Measurements from ENCODE around the gene HMGCS1.
"Not testable (repeated sequence)": the region's sequence is repeated elsewhere in the genome, so short reads cannot be mapped to it uniquely, and the experiment has no call there.

HMGCS1 gene

DNA sequence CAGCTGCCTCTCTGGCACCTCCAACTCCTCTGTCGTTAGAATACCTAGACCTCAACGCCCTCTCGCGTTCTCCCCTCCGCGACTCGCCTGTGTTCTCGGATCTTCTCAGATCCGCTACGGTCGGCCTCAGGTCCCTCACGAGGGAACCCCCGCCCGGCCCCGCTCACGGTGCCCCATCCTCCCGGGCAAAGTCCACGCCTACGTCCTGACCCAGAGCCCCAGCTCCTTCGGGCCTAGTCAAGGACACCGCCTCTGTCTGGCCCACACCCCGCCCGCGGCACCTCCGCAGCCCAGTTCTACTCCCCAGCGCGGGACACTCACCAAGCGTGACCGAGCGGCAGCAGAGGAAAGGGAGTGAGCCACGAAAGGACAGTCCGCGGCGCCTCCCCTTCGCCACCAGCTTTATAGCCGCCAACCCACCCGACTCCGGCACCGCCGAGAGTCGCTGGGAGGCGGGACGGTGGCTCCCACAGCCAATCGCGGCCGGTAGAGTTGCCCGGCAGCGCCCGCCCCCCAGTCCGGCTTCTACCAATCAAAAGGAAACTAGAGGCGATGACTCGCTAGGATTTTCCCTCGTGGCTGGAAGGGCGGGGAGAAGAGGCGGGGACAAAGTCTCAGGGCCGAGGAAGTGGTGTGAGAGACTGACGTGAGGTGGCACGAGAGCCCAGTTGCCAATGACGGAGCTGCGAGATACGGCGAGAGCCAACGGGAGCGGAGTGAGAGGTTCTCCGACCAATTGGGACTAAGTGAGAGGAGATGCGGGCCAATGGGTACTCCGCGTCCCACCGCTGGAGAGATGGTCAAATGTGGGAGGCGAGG is at the start of gene HMGCS1:
Gene HMGCS1 (minus strand): TSS at position 378 of the 819 bp plus-strand sequence. CDS start 14,447 bp downstream, outside the sequence.
- DNase-seq: peak; percentile 100

DNA sequence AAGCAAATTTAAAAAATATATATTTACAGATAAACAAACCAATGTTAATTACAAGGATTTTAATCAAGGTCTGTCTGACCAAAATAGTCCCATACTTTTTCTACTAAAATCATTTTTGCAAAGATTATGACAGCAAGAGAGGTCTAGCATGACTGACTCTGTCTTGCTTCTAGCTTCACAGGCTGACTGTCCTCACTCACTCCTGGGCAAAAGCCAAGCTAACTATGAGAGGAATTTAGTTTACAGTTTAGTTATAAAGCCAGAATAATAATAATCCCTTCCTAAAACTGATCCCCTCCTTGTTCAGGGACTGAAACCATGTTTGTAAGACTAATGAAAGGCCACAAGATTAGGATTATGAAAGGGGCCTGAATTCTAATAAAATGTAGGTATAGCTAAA is 45.5 kb upstream of the HMGCS1 start:
- no peak for DNase-seq

DNA sequence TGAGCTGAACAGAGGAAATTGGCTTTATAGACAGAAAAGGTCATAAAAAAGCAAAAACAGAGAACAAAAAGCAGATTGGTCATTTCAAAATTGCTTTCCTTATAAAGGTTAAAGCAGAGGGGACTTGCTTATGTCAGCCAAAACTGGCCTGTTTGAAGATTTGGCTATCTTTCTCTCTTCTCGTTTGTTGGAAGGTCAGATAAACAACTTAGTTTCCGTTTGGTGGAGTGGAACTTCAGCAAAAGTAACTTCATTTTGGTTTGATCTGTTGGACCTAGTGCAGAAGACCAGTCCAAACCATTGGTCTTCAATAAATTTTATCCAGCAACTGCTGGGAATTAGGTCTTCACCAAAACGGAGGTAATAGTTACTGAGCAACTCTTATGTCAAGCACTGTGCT is 45.1 kb upstream of the HMGCS1 start:
- DNase-seq: no peak

DNA sequence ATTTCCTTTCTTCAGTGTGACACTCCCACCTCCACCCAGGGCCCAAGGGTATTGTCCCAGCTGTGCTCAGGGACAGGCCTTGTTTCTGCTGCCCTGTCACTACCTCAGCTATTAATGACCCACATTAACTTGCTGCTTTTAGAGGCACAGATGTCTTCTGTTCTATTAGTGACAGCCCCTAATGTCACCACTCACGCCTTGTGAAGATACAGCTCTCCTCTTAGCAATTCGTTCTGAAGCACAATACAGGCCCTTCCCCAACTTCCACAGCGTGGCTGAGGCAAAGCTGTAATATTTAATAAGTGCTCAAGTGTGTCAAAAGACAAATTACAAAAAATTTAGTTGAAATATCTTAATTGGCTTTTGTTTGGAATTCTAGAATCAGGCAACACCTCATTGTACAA is 44.7 kb upstream of the HMGCS1 start:
- DNase-seq: no peak

DNA sequence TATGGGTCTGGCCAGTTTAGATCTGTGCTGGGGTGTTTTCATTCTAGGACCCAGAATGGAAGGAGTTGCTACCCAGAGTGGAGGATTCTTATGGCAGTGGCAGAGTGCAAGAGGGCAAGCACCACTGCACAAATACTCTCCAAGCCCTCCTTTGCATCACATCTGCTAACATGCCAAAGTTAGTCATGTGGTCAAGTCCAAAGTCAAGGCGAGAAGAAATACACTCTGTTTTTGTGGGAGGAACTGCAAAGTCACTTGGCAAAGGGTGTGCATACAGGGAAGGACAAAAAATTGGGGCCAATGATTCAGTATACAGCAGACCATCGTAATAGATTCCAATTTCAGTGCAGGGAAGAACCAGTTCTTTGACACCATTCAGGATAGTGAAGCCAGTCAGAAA is 43.9 kb upstream of the HMGCS1 start:
- DNase-seq: no peak

DNA sequence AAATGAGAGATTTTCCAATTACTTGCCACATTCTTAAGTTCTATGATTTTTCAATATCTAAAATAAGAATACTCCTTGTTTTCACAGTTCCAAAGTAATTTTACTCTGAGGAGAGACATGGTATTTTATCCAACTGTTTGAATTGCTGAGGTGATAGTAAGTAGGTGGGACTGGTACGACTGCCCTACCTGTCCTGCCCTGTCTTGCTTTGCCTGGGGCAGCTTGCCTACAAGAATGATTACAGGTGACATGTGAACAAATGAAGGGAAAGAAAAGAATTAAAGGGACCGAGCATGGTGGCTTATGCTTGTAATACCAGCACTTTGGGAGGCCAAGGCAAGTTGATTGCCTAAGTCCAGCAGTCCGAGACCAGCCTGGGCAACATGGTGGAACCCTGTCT is 41.6 kb upstream of the HMGCS1 start:
- no peak for DNase-seq

DNA sequence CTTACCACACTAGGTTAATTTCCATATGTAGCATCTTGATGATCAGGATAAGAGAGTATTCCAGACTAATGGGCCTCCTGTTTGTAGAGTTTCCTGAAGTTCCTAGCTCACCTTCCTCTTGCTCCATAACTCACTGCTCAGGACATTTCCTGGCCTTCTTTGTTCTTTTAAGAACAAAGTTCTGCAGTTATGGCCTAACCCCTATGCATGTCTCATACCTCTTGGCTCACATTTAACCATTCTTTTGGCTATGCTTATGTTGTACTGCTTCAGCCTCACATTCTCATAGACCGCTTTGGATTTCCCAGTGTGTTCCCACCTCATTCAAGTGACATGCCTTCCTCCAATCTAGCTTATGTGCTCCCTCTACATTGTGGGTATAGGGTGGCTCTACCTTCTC is 40.5 kb upstream of the HMGCS1 start:
- no peak for DNase-seq

DNA sequence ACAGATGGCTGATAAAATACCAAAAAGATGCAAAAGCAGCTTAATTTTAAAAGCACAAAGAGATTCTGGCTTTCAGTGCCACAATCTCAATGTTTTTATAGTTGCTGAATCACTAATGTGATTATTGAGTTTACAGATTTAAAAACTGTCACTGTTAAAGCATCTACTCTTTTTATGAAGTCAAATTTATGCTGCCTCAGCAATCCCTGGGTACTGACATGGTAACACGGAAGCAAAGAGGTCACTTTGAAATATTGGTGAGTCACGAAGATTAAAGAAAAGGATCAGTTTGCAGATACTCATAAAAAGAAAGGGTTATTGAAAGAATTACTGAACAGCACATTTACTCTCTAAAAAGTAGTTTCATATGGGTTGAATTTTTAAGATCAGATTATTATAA is 39.7 kb upstream of the HMGCS1 start:
- no peak for DNase-seq

DNA sequence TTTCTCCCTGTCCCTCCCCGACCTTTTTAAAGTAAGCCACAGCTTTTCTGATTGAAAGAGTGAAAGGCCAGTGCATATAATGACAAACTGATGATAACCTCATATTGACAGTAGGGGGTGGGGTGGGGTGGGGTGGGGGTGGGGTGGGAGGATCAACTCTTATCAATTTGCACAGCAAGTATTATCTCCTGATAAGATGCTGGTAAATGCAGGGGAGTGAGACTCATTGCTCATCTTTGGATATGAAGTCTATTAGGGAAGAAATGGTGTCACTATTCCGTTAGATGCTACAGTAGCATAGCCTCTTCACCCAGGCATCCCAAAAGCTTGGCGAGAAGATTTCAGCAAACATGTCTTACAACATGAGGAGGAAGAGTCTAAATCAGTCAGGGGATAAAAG is 38.9 kb upstream of the HMGCS1 start:
- DNase-seq: no peak

DNA sequence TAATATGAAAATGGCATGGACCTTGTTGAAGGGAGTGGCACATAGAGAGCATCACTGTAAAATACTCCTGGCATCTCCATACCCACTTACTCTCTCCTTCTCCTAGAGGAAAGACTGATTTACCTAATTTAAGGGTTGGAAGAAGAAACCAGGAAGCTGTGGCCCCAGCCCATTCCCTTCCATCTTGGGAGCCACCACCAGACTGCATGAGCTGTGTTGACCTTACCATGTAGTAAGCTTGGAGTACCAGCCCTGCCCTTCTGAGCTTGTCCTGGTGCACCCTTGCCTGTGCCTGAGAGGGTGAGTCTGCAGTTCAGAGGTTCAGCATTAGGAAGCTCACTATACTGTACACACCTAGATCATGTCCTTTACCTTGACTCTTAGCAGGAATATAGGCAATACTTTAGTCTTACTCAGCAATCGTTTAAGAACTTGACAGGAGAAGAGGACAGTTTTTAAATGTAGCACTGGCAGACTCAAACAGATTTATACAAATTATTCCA is 35.7 kb upstream of the HMGCS1 start:
- DNase-seq: no peak

DNA sequence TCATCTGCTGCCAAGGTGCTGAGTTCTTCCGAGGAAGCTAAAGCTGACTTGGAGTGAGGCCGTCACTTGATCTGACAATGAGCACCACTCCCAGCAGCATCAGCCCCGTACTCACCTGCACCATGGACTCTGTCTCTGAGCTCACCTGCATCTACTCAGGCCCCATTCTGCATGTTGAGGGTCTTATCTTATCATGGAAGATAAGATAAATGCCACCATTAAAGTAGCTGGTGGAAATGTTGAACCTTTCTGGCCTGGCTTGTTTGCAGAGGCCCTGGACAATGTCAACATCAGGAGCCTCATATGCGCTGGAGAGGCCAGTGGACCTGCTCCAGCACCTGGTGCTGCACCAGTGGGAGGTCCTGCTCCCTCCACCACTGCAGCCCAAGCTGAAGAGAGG is 35.0 kb upstream of the HMGCS1 start:
- DNase-seq: no peak

DNA sequence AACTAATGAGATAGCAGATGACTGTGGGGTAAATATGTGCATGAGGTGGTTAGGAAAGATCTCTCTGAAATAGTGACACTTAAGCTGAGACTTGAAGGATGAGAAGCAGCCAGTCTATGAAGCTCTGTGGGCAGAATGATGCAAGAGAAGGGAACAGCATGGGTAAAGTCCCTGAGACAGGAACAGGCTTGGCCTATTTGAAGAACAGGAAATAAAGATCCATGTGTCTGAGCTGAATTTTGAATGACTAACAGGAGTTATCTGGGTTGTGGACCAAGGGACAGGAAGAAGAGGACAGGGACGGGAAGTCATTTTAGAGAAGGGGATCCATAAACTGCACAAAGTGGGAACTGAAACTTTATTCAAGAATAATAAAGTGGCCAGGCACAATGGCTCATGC is 25.6 kb upstream of the HMGCS1 start:
- no peak for DNase-seq

DNA sequence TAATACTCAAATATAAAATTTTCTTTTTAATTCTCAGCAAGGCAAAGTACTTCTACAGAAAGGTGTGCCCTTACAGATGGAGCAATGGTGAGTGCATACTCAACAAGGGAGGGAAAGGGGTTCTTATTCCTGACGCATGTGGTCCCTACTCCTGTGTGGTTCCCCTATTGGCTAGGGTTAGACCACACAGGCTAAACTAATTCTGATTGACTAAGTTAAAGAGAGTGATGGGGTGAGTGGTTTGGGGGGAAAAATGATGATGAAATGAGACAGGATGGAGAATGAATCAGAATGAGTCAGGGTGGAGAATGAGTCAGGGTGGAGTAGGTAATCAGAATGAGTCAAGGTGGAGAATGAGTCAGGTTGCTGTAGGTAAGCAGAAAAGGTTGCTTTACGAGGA is 22.9 kb upstream of the HMGCS1 start:
- DNase-seq: no peak

DNA sequence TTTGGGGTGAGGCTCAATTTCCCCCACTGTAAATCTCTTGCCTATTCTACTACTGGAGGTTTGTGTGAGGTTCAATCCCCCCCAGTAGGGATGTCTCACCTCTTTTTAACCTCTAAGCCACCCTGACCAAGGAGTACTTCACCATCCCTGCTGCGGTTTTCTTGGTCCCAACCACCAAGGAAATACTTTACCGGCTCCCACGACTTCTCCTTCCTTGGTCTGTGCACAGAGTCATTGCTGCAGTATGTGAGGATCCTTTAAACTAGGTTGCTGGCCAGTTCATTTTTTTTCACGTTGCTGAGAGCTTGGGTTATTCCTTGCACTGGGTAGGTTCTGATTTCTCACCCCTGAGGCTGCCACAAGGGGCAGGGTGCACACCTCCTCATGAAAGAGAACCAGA is 22.5 kb upstream of the HMGCS1 start:
- DNase-seq: no peak

DNA sequence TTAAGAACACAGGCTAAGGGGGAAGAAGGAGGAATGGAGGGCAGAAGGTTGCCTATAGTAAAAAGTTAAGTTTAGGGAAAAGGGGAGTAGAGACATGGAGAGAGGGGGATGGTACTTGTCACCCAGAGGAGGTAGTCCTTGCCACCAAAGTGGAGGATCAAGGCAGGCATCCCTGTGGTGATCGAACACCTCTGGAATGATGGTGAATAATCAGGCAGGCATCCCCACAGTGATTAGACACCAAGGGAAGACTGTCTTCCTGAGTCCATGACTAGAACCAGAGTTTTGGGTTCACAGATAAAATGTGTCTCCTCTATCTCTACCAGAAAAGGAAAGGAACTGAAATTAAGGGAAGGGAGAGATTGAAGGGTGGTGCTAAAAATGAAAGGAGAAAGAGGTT is 19.2 kb upstream of the HMGCS1 start:
- no peak for DNase-seq

DNA sequence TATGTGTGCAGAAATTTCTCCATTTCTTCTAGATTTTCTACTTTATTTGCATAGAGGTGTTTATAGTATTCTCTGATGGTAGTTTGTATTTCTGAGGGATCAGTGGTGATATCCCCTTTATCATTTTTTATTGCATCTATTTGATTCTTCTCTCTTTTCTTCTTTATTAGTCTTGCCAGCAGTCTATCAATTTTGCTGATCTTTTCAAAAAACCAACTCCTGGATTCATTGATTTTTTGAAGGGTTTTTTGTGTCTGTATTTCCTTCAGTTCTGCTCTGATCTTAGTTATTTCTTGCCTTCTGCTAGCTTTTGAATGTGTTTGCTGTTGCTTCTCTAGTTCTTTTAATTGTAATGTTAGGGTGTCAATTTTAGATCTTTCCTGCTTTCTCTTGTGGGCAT is 12.4 kb upstream of the HMGCS1 start:
- DNase-seq: not testable (repeated sequence)

DNA sequence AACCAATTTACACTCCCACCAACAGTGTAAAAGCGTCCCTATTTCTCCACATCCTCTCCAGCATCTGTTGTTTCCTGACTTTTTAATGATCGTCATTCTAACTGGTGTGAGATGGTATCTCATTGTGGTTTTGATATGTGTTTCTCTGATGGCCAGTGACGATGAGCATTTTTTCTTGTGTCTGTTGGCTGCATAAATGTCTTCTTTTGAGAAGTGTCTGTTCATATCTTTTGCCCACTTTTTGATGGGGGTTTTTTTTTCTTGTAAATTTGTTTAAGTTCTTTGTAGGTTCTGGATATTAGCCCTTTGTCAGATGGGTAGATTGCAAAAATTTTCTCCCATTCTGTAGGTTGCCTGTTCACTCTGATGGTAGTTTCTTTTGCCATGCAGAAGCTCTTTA is 10.3 kb upstream of the HMGCS1 start:
- DNase-seq: not testable (repeated sequence)

DNA sequence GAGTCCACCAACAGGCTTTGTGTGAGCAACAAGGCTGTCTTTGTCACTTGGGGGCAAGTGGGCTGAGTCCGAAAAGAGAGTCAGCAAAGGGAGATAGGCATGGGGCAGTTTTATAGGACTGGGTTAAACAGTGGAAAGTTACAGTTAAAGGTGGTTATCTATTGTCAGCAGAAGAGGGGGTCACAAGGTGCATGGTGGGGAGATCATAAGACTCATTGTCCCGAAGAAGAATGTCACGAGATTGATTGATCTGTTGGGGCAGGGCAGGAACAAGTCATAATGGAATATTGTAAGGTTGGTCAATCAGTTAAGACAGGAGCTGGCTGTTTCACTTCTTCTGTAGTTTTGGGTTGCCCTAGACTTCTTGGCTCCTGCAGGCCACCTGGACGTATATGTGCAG is 7.6 kb upstream of the HMGCS1 start:
- DNase-seq: no peak

DNA sequence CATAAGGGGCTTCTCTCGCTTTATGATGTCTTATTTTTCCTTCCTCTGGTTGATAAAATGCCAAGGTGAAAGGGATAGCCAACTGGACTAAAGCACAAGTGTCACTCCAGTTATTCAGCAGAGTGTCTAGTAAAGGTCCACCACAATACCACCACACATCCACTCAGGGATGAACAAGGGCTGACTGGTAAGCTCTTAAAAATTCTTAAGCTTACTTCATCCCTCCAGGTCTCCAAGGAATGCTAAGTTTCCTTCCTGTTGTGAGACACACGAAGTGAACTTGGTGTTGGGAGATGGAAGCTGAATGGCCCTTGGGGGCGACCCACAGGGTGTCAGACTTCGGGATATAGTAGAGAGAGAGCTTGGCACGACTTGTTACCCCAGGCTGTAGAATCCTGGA is 3.2 kb upstream of the HMGCS1 start:
- no peak for DNase-seq

DNA sequence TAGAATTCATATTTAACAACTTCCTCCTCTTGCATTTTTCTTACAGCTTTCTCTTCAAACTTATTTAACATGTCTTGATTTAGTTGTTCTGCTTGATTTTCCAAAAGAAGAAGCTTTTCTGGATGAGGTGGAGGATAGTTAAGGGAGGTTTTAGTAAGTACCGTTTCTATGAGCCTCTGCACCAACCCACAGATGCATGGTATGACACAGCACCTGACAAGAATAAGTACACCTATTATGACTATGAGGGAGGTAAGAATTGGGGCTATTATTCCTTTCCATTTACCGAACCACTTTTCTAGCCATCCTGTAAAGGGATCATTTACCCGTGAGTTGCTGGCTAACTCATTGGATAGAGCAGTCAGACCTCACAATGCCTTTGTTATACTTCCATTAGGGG is 2.5 kb upstream of the HMGCS1 start:
- no peak for DNase-seq

DNA sequence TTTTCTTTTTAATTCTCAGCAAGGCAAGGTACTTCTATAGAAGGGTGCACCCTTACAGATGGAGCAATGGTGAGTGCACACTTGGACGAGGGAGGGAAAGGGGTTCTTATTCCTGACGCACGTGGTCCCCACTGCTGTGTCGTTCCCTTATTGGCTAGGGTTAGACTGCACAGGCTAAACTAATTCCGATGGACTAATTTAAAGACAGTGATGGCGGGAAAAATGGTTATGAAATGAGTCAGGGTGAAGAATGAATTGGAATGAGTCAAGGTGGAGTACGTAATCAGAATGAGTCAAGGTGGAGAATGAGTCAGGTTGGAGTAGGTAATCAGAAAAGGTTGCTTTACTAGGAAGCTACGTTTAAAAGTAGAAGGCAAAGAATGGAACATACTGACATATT is 2.1 kb upstream of the HMGCS1 start:
- no peak for DNase-seq

DNA sequence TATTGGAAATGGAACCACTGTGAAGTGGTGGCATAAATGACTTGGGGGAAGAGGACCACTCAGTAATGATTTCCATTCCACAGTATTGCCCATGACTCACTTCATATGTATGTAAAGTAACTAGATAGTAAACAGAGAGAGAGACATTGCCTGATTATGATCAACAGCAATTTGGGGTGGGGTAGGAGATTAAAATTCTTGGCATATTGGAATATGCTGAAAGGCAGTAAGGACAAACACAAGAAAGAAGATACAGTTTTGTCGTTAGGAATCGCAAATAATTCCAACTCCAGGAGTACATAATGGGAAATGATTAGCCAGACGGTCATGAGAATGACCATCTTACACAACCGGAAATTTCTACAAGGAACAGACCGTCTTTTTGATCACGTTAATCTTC is 1.5 kb upstream of the HMGCS1 start:
- no peak for DNase-seq

DNA sequence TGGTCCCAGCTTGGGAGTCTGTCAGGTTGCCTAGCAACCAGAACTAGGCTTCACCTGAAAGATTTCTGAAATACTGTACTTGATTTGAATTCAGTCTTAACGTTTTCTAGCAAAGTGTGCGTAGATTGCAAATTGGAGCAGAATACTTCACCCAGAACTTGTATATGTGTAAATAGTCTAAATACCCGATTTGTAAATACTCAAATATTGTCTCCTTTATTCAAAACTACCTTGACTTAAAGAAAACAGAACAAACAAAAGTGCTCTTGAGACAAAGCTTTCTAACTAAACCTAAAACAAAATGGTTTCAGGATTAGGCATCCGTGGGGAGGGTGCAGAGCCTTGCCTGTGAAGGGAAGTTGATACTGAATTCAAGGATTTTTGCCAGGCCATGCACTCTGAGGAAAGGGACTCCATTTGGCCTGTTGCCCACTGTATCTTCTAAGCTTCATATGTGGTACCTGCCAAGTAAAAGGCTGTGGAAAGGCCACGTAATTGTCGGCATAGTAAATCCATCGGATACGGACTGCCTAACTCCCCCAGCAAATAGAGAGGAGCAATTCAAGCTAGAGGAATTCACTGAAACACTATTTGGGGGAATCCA is 744 bp upstream of the HMGCS1 start:
- DNase-seq: peak; percentile 76

DNA sequence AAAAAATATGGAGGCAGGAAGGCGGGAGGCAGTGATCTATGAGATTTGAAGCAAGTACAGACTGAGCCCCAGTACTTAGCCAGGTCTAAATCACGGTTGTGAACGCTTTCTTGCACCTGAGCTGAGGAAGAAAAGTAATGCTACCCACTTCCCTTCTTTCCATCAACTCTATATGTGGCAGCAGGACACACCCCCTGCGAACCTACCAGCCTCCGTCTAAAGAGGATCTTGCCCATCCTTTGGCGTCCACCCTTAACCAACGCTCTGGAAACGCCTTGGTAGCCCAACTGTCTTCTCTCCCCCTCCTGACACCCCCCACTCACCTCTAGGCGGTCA is 545 bp downstream of the HMGCS1 start:
- DNase-seq: no peak
